Uterus (tissue), 4 donors: ENCODE results near the gene PLAAT4. TPM values are rescaled to one million over a fixed set of nuclear protein-coding genes. Genes with fewer than 3 reads are reported as not detected.

Source experiments
- total RNA-seq, 4 donors: library from RNA; depleted of rRNA in 3 of 4; stranded (reverse); fragments of >200 nt in 3 of 4; gene quantifications; one replicate each; pipeline versions ENCODE4 v1.1.0 to v1.2.4, GENCODE V29; 2014 to 2023
- donor health status: DM: yes; HTN: yes; CAD: no.

PLAAT4 gene
- total RNA-seq, 4 donors from 2014 or later, result 3.6 to 30.3 (median 22.9) TPM

Other genes starting within 250 kb of the PLAAT4 start
- gene SLC22A9, start 167.0 kb upstream of the PLAAT4 start, total RNA-seq, result not detected
- 1 to 10 TPM in 2 of 4 donors, under 1 TPM in 1, not detected in 1; 0.29 to 4.2 (median 3.7) TPM for gene PLAAT5, start 45.6 kb upstream of the PLAAT4 start, total RNA-seq
- not detected for gene LGALS12, start 30.7 kb upstream of the PLAAT4 start, total RNA-seq
- gene PLAAT2, start 26.6 kb downstream of the PLAAT4 start, total RNA-seq, result not detected
- gene PLAAT3, start 77.6 kb downstream of the PLAAT4 start, total RNA-seq, result 10 to 100 TPM; 10.0 to 32.3 (median 14.0) TPM
- 100 to 1,000 TPM in 1 of 4 donors, 10 to 100 TPM in 3; 49.4 to 158 (median 87.6) TPM for gene ATL3, start 134.6 kb downstream of the PLAAT4 start, total RNA-seq
- gene RTN3, start 144.7 kb downstream of the PLAAT4 start, total RNA-seq, result 10 to 100 TPM; 52.5 to 86.8 (median 63.9) TPM
- gene ZFTA, start 232.0 kb downstream of the PLAAT4 start, total RNA-seq, result 10 to 100 TPM; 19.7 to 61.5 (median 48.4) TPM